Measurements from ENCODE around the gene CFAP92.

The CFAP92 gene

DNA sequence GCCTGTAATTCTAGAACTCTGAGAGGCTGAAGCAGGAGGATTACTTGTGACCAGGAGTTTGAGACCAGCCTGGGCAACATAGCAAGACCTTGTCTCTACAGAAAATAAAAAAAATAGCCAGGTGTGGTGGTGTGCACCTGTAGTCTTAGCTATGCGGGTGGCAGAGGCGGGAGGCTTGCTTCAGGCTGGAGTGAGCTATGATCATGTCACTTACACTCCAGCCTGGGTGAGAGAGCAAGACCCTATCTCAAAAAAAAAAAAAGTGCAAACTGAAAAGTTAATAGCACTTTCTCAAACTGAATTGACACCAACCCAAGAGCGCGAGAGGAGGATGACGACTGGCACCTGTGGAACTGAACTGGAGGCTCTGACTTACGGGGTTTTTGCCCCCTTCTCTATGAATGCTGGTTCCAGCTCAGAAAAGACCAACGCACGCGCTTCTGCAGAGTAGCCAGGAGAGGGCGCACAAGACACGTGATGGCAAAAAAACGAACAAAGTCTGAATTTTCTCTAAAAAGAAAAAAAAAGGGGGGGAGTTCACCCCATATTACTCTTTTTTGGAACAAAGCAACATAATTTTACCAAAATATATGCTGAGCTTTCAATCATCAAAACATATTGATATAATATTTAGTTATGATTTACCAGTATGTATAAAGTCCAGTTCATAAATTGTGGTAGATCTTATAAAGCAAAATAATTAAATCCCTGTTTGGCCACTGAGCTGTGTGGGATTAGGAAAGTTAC, 23.7 kb downstream of the CFAP92 start:
- Histone ChIP-seq H3K9me3 (ENCODE audit: control insufficient read depth, insufficient read depth, low read length) (no peaks in the 10 kb centered on the region), H3K9ac (ENCODE audit: low read depth, low read length) (no peak overlapping the region), H3K36me3 (ENCODE audit: insufficient read depth, low read length) (no peaks in the 10 kb centered on the region), H3K4me1 (ENCODE audit: insufficient read depth, low read length) (no peaks in the 10 kb centered on the region)

DNA sequence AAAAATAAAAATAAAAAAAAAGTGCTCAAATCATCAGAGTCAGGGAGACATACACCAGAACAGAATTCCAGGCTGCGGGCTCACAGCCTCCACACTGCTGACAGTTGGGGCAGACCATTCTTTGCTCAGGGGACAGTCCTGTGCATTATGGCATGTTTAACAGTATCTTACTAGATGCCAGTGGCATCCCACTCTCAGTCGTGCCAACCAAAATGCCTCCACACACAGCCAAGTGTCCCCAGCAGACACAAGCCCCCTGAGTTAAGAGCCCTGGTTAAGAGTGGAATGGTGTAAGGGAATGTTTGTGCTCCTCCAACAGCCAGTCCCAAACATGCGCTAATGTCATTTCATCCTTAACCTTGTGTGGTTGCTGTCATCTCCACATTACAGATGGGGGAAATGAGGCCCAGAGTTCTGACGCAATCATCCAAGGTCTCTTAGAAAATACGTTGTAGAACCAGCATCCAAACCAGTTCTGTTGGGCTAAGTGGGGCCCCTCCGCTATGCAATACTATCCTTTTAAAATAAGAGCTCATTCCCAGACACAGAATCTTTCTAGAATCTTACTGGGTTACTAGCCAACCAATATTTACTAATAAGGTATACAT, 26.0 kb downstream of the CFAP92 start:
- Histone ChIP-seq H3K9ac (ENCODE audit: low read depth, low read length) (no peak overlapping the region), H3K9me3 (ENCODE audit: control insufficient read depth, insufficient read depth, low read length) (no peaks in the 10 kb centered on the region), H3K36me3 (ENCODE audit: insufficient read depth, low read length) (no peaks in the 10 kb centered on the region), H3K4me1 (ENCODE audit: insufficient read depth, low read length) (no peaks in the 10 kb centered on the region)

DNA sequence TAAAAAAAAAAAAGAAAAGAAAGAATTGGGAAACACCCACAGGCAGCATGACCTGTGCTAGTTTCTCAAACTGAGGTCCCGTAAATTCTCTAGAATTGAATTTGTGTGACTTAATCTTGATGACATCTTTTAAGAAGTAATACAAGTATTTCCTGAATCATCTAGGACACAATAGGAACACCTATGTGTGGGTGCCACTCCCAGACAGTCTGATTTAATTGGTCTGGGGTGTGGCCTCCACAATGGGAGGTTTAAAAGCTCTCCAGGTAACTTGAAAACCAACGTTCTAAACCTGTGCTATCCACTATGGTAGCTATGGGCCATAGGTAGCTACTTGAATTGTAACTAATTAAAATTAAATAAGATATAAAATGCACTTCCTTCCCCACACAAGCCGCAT, 28.1 kb downstream of the CFAP92 start:
- H3K9me3 ChIP-seq (ENCODE audit: control insufficient read depth, insufficient read depth, low read length), result no peaks in the 10 kb centered on the region
- no peaks in the 10 kb centered on the region for H3K36me3 ChIP-seq (ENCODE audit: insufficient read depth, low read length)
- no peak overlapping the region for H3K9ac ChIP-seq (ENCODE audit: low read depth, low read length)
- H3K4me1 ChIP-seq (ENCODE audit: insufficient read depth, low read length), result no peaks in the 10 kb centered on the region

DNA sequence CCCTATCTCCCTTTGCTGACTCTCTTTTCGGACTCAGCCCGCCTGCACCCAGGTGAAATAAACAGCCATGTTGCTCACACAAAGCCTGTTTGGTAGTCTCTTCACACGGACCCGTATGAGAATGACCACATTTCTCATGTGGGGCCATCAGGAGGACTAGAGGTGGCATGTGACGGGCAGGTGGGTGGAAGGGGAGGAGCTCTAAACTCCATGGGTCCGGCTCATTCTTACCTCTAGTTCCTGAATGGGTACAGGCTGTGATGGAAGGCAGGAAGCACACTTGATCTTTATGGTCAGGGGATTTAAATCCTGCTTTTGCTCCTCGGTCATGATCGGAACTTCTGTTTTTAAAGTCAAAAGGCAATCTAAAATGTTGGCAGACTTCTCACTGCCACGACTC, 28.6 kb downstream of the CFAP92 start:
- H3K9ac ChIP-seq (ENCODE audit: low read depth, low read length), result no peak overlapping the region
- H3K36me3 ChIP-seq (ENCODE audit: insufficient read depth, low read length), result no peaks in the 10 kb centered on the region
- H3K4me1 ChIP-seq (ENCODE audit: insufficient read depth, low read length), result no peaks in the 10 kb centered on the region
- no peaks in the 10 kb centered on the region for H3K9me3 ChIP-seq (ENCODE audit: control insufficient read depth, insufficient read depth, low read length)

DNA sequence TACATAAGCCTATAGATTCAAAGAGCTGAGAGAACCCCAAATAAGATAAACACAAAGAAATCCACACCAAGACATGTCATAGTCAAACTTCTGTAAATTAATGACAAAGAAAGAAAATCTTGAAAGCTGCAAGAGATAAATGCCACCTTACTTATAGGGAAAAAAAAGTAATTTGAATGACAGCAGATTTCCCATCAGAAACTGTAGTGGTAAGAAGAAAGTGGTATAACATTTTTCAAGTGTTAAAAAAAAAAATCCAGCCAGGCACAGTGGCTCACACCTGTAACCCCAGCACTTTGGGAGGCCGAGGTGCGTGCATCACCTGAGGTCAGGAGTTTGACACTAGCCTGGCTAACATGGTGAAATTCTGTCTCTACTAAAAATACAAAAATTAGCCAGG, 37.4 kb downstream of the CFAP92 start:
- H3K4me1 ChIP-seq (ENCODE audit: insufficient read depth, low read length), result no peaks in the 10 kb centered on the region
- no peaks in the 10 kb centered on the region for H3K9me3 ChIP-seq (ENCODE audit: control insufficient read depth, insufficient read depth, low read length)
- no peak overlapping the region for H3K9ac ChIP-seq (ENCODE audit: low read depth, low read length)
- no peaks in the 10 kb centered on the region for H3K36me3 ChIP-seq (ENCODE audit: insufficient read depth, low read length)

DNA sequence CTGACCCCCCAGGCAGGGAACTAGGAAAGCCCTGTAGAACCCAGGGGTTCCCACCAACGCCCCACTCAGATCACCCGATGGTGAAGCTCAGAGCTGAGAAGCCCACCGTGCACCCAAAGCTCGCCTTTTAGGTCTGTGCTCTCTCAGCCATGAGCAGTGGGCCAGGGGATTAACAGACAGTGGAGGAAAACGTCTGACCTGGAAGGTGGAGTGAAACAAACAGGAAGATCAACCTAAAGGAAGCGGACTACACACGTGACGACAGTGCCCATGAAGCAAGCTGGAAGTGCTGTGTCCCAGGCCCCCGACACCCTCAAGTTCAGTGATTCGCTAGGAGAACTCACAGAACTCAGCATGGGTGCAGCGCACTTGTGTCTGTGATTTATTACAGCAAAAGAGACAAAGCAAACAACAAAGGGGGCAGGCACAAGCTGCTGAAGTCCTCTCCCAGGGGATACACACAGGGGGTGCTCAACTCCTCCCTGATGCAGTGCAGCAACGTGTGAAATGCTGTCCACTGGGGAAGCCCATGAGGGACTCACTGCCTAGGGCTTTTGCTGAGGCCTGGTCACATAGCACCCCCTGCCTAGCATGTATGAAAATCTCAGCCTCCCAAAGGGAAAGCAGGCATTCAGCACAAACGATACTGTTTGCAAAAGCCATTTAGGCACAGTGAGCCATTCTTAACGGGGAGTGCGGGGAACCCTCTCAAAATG, 43.5 kb downstream of the CFAP92 start:
- H3K9me3 ChIP-seq (ENCODE audit: control insufficient read depth, insufficient read depth, low read length), result no peaks in the 10 kb centered on the region
- H3K4me1 ChIP-seq (ENCODE audit: insufficient read depth, low read length), result no peaks in the 10 kb centered on the region
- no peaks in the 10 kb centered on the region for H3K36me3 ChIP-seq (ENCODE audit: insufficient read depth, low read length)
- no peak overlapping the region for H3K9ac ChIP-seq (ENCODE audit: low read depth, low read length)

DNA sequence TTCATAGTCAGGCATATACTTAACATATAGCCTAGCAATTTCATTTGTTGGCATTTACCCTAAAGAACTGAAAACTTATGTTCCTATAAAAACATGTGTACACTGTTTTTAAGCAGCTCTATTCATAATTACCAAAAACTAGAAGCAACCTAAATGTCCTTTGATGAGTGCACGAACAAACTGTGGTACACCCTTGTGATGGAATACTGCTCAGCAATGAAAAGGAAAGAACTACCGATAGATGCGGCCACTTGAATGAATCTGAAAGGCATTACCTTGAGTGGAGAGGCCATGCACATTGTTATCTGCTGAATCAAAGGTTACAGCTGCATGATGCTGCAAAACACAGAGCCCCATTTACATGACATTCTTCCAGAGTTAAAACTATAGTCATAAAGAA, 44.7 kb downstream of the CFAP92 start:
- no peaks in the 10 kb centered on the region for H3K9me3 ChIP-seq (ENCODE audit: control insufficient read depth, insufficient read depth, low read length)
- H3K36me3 ChIP-seq (ENCODE audit: insufficient read depth, low read length), result no peaks in the 10 kb centered on the region
- no peaks in the 10 kb centered on the region for H3K4me1 ChIP-seq (ENCODE audit: insufficient read depth, low read length)
- H3K9ac ChIP-seq (ENCODE audit: low read depth, low read length), result no peak overlapping the region

DNA sequence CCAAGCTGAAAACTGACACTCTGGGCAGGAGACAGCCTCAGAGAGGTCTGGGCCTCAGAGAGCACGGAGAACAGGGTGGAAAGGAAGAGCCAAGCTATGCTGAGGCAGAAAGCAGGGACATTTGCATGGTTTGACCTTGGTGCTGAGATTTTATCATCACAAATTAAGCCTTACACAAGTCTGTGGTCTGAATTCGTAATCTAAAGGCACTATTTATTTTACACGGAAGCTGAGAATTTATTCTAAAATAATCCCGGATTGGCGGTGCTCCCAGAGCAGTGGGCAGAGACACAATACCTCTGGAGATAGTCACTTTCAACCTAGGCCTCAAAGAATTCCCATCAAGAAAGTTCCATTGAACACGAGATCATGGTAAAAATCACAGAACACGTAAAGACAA, 47.5 kb downstream of the CFAP92 start:
- Histone ChIP-seq H3K9ac (ENCODE audit: low read depth, low read length) (no peak overlapping the region), H3K4me1 (ENCODE audit: insufficient read depth, low read length) (no peaks in the 10 kb centered on the region), H3K36me3 (ENCODE audit: insufficient read depth, low read length) (no peaks in the 10 kb centered on the region), H3K9me3 (ENCODE audit: control insufficient read depth, insufficient read depth, low read length) (no peaks in the 10 kb centered on the region)

DNA sequence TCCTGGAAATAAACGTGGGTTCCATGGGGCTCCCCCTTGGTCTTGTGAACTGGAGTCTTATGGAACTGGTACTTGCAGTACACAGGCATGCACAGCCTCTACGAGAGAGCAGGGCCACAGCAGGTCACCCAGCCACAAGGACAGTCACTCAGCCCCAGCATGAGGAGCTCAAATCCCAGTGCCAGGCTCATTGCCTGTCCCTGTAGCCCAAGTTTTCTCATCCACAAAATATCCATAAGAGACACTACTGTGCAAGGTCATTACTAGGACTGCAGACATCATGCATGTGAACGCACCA, 48.0 kb downstream of the CFAP92 start:
- Histone ChIP-seq H3K9ac (ENCODE audit: low read depth, low read length) (no peak overlapping the region), H3K36me3 (ENCODE audit: insufficient read depth, low read length) (no peaks in the 10 kb centered on the region), H3K4me1 (ENCODE audit: insufficient read depth, low read length) (no peaks in the 10 kb centered on the region), H3K9me3 (ENCODE audit: control insufficient read depth, insufficient read depth, low read length) (no peaks in the 10 kb centered on the region)

DNA sequence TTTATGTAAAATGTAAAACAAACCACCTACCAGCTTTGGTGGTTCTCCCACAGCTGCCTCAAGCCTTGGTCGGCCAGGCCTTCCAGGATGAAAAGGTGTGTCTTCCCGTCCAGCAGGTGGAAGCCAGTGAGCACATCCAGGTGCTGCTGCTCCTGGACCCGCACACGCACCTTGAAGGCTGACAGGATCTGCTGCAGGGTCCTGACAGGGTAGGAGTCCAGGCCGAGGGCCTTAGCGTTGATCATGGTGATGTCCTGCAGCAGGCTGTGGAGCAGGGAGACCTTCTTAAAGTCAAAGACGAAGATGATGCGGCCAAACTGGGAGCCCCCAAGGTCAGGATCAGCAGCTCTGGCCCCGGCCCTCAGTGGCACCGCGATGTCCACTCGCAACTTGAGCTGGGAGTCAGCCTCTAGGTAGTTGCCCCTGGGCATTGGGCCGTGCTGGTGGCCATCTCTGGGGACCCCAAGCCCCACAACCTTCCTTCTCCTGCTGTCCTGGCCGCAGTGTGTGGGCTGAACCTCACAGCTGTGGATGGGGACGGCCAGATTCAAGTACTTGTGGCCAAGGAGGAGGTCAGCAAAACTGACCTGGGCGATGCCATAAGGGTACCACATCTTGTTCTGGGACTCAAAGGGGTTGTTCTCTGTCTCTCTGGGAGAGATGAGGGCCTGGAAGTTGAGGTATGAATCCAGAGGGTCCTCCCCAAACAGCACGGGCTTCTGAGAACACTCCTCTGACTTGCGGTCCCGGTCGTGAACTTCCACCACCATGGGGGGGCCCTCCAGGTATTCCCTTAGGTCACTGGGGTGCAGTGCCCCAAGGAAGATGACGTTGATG, 48.6 kb downstream of the CFAP92 start:
- Histone ChIP-seq H3K9ac (ENCODE audit: low read depth, low read length) (no peak overlapping the region), H3K36me3 (ENCODE audit: insufficient read depth, low read length) (no peaks in the 10 kb centered on the region), H3K4me1 (ENCODE audit: insufficient read depth, low read length) (no peaks in the 10 kb centered on the region), H3K9me3 (ENCODE audit: control insufficient read depth, insufficient read depth, low read length) (no peaks in the 10 kb centered on the region)

DNA sequence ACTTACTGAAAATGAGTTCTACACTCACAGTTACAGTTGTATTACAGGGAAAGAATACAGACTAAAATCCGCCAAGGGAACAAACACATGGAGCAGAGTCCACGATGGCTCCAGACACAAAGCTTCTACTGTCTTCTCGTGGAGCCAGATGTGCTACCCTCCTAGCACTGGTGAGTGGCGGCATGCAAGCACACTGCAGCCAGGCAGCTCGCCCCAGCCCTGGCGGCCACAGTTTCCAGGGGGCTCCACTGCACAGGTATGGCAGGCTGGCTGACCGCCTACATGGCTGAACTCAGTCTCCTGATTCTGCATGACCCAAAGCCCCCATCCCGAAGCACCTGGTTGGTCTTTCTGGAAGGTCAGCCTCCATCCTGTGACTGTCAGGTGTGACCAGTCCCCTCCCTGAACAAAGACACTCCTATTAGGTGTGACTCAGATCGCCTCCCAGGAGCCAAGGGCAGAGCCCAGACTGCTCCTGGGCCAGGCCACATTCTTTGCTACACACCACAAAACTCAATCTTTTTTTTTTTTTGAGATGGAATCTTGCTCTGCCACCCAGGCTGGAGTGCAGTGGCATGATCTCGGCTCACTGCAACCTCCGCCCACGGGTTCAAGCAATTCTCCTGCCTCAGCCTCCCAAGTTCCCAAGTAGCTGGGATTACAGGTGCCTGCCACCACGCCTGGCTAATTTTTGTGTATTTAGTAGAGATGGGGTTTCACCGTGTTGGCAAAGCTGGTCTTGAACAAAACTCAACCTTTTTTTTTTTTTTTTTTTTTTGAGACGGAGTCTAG, 51.5 kb downstream of the CFAP92 start:
- Histone ChIP-seq H3K9me3 (ENCODE audit: control insufficient read depth, insufficient read depth, low read length) (no peaks in the 10 kb centered on the region), H3K36me3 (ENCODE audit: insufficient read depth, low read length) (no peaks in the 10 kb centered on the region)

DNA sequence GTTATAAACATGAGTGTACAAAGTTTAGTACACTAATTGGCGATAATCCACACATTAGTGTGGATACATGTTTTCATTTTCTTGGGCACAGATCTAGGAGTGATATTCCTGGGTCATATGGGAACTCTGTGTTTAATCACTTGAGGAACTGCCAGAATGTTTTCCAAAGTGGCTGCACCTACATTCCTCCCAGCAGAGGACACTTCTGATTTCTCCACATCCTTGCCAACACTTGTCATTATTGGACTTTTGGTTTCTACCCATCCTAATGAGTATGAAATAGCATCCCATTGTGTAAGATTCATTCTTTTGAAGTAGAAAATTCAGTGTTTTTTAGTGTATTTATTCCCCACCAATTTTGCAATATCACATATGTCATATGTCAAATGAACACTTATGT, 53.6 kb downstream of the CFAP92 start:
- H3K36me3 ChIP-seq (ENCODE audit: insufficient read depth, low read length), result no peaks in the 10 kb centered on the region
- no peaks in the 10 kb centered on the region for H3K9me3 ChIP-seq (ENCODE audit: control insufficient read depth, insufficient read depth, low read length)
- H3K9ac ChIP-seq (ENCODE audit: low read depth, low read length), result no peak overlapping the region
- no peaks in the 10 kb centered on the region for H3K4me1 ChIP-seq (ENCODE audit: insufficient read depth, low read length)

More for the DNA sequence above, 51.5 kb downstream of the CFAP92 start:
- Histone ChIP-seq H3K9ac (ENCODE audit: low read depth, low read length) (no peak overlapping the region), H3K4me1 (ENCODE audit: insufficient read depth, low read length) (no peaks in the 10 kb centered on the region)

DNA sequence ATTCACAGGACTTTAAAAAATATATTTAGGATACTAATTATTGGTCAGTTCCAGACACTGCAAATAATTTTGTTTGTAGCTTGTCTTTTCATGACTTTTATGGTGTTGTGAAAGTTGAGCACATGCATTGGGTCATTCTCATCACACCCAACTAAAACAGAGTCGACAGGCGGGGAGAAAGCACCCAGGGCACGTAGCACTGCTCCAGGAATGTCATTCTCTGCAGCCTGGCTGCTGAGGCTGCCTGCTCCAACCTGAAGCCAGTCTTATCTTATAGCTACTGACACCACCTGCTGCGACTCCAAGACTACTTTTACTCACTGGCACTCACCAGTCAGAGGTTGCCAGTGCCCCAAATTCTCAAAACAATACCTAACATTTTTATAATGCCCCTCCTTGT, 57.5 kb downstream of the CFAP92 start:
- H3K4me1 ChIP-seq (ENCODE audit: insufficient read depth, low read length), result no peaks in the 10 kb centered on the region; the same call in 1 of the 2 replicates
- no peak overlapping the region for H3K9ac ChIP-seq (ENCODE audit: low read depth, low read length)
- H3K9me3 ChIP-seq (ENCODE audit: control insufficient read depth, insufficient read depth, low read length), result no peaks in the 10 kb centered on the region
- H3K36me3 ChIP-seq (ENCODE audit: insufficient read depth, low read length), result no peaks in the 10 kb centered on the region

DNA sequence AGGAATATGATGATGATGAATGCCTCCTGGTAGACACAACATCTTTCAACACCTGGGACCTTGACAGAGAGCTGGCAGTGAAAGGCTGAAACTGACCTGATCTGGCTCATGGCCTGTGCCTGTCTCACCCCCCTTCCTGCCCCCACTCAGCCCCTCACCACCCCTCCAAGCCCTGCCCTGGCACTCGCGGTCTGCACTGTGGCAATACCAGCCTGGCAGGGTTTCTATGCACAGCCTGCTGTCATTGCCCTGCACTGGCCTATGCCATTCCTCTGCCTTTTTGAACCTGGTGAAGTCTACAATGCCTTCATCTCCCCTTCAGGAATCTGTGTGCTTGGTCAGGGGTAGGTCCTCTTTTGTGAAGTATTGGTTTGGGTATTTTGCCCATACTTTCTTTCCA, 58.0 kb downstream of the CFAP92 start:
- no peak overlapping the region for H3K9ac ChIP-seq (ENCODE audit: low read depth, low read length)
- no peaks in the 10 kb centered on the region; the same call in 1 of the 2 replicates for H3K4me1 ChIP-seq (ENCODE audit: insufficient read depth, low read length)
- H3K36me3 ChIP-seq (ENCODE audit: insufficient read depth, low read length), result no peaks in the 10 kb centered on the region

More for the DNA sequence above, 58.0 kb downstream of the CFAP92 start:
- no peaks in the 10 kb centered on the region for H3K9me3 ChIP-seq (ENCODE audit: control insufficient read depth, insufficient read depth, low read length)

Measured in ES-I3 (cell line).